Adrenal gland (tissue), 12 donors: ENCODE measurements around the gene RELN. TPM values are rescaled to one million over a fixed set of nuclear protein-coding genes. Genes with fewer than 3 reads are reported as not detected.

Source experiments
- DNase-seq, 7 donors: peaks; one replicate each; pipeline ENCODE4 v3.0.0-alpha.2; 2019 to 2020
- H3K27ac ChIP-seq, 5 donors: fragments of 200-600 bp; sonication (generic) in 4 of 5; 1 replicate in 3 of 5; 2 replicates in 2 of 5; pipeline versions ENCODE4 v1.5.1 to v1.8.0; 2016 to 2020; ENCODE audit warnings: mild to moderate bottlenecking in 1 of 5
- H3K27me3 ChIP-seq: fragments of 200-600 bp; 2 replicates; pipeline ENCODE4 v1.8.0; 2021
- H3K36me3 ChIP-seq, 2 donors: fragments of 200-600 bp; replicated peaks in 1 of 2; 1 replicate in 1 of 2; 2 replicates in 1 of 2; pipeline versions ENCODE4 v1.5.1 to v1.8.0; 2018 to 2022
- H3K4me1 ChIP-seq, 2 donors: fragments of 200-600 bp; replicated peaks in 1 of 2; 1 replicate in 1 of 2; 2 replicates in 1 of 2; pipeline versions ENCODE4 v1.5.1 to v1.8.0; 2018 to 2021
- H3K4me3 ChIP-seq, 4 donors: fragments of 200-600 bp; sonication (generic) in 3 of 4; one replicate each; pipeline ENCODE4 v1.5.1; 2016 to 2018
- H3K9me3 ChIP-seq, 3 donors: fragments of 200-600 bp; sonication (generic) in 1 of 3; replicated peaks in 1 of 3; 1 replicate in 2 of 3; 2 replicates in 1 of 3; pipeline versions ENCODE4 v1.5.1 to v1.8.0; 2016 to 2021
- CTCF ChIP-seq, 6 experiments: fragments of 450-650 bp in 4 of 6; fragments of 200-600 bp in 2 of 6; sonication (generic) in 1 of 6; IDR thresholded peaks; 1 replicate in 5 of 6; 2 replicates in 1 of 6; pipeline versions ENCODE4 v1.5.1 to v1.8.0; 2016 to 2021; ENCODE audit warnings: antibody characterized with exemption in 6 of 6, mild to moderate bottlenecking in 2 of 6, moderate library complexity in 1 of 6
- POLR2A ChIP-seq, 2 donors: fragments of 450-650 bp; IDR thresholded peaks; one replicate each; pipeline ENCODE4 v1.6.1; 2017; ENCODE audit warnings: antibody characterized with exemption in 2 of 2, mild to moderate bottlenecking in 2 of 2, moderate library complexity in 1 of 2
- WGBS, 4 donors: extraction: QIAGEN DNeasy Blood & Tissue Kit in 2 of 4; methylation state at CpG; one replicate each; pipeline versions ENCODE4 v1.1.5 to v1.1.7; 2013 to 2017; 5-methylcytosine and 5-hydroxymethylcytosine counted together
- intact Hi-C, 2 donors: fragments of 100-400 bp; cut with DNase I; formaldehyde crosslinking; loops; one replicate each; pipeline versions ENCODE4 v1.14.1 to v1.15.0; 2022 to 2023
- polyA plus RNA-seq, 3 donors: library from polyadenylated mRNA; stranded (reverse); fragments of 200-250 nt in 2 of 3; fragments of 350-450 nt in 1 of 3; fragmentation: Illumina TruSeq in 1 of 3; extraction: RNeasy Lipid Tissue Mini Kit (QIAGEN cat#74804) in 1 of 3; gene quantifications; one replicate each; pipeline ENCODE4 v1.2.3, GENCODE V29; 2013 to 2014
- total RNA-seq, 9 donors: library from RNA; depleted of rRNA in 4 of 9; stranded (reverse); fragments of >200 nt in 4 of 9; fragments of 120-200 nt in 1 of 9; fragmentation: NEBNext Ultra II Directional in 1 of 9; extraction: Animal tissue kit (Norgen Biotek cat#: 25700) in 1 of 9; gene quantifications; one replicate each; pipeline versions ENCODE4 v1.1.0 to v1.2.4, GENCODE V29; 2013 to 2023
- donor health status: healthy with polysubstance abuse.
- donor health status: Bipolar disorder and iron deficiency.
- donor health status: DM: yes; HTN: yes; CAD: no.
- donor health status: DM: no; HTN: no; CAD: no.
- donor health status: DM: no; HTN: no; CAD: no.
- donor health status: DM: yes; HTN: yes; CAD: no.

The RELN gene
- total and polyA plus RNA-seq, 12 donors = 0.88 to 7.9 (median 2.3) TPM

GRCh38 chr7:103597606-103598005 lies 391.9 kb downstream of the RELN start:
- no peaks in the 10 kb centered on the region for H3K4me1 ChIP-seq
- no peaks in the 10 kb centered on the region for H3K36me3 ChIP-seq
- H3K27ac ChIP-seq = no peak overlapping the region
- no peak for DNase-seq
- peaks cover 7% of the 10 kb centered on the region for H3K27me3 ChIP-seq
- WGBS, 4 donors = 67 to 82% (median 73%) methylated on average over 2 of the region's 2 CpGs
- intact Hi-C loops = no loop called here
- H3K9me3 ChIP-seq = no peaks in the 10 kb centered on the region
- TF ChIP-seq POLR2A (IDR thresholded peaks at IDR 0.05) (no peak), CTCF (IDR thresholded peaks at IDR 0.05) (no peak)
- H3K4me3 ChIP-seq = no peak overlapping the region

- no peaks in the 10 kb centered on the region for H3K36me3 ChIP-seq
- H3K4me1 ChIP-seq = no peaks in the 10 kb centered on the region
- H3K27ac ChIP-seq = no peak overlapping the region
- intact Hi-C loops = no loop called here
- DNase-seq = no peak
- no peak overlapping the region for H3K4me3 ChIP-seq
- no peak for TF ChIP-seq CTCF (IDR thresholded peaks at IDR 0.05)
- no peak for TF ChIP-seq POLR2A (IDR thresholded peaks at IDR 0.05)
- WGBS, 4 donors = 81 to 84% (median 82%) methylated on average over 5 of the region's 5 CpGs
- no peaks in the 10 kb centered on the region for H3K9me3 ChIP-seq
- peaks cover 7% of the 10 kb centered on the region for H3K27me3 ChIP-seq
These were observed 395.3 kb downstream of the RELN start for GRCh38 chr7:103594186-103594585.

- no peak overlapping the region for H3K4me3 ChIP-seq
- H3K4me1 ChIP-seq = no peaks in the 10 kb centered on the region
- TF ChIP-seq CTCF (IDR thresholded peaks at IDR 0.05) = no peak
- no peak for TF ChIP-seq POLR2A (IDR thresholded peaks at IDR 0.05)
- no peak for DNase-seq
- H3K9me3 ChIP-seq = no peaks in the 10 kb centered on the region
- intact Hi-C loops = no loop called here
- H3K36me3 ChIP-seq = no peaks in the 10 kb centered on the region
- WGBS, 4 donors = 30 to 50% (median 45%) methylated on average over 2 of the region's 2 CpGs
- peaks cover 7% of the 10 kb centered on the region for H3K27me3 ChIP-seq
- H3K27ac ChIP-seq = no peak overlapping the region
These were observed 395.8 kb downstream of the RELN start for GRCh38 chr7:103593691-103594090.

GRCh38 chr7:103592844-103593243 lies 396.6 kb downstream of the RELN start:
- DNase-seq = no peak
- H3K4me1 ChIP-seq = no peaks in the 10 kb centered on the region
- no peaks in the 10 kb centered on the region for H3K36me3 ChIP-seq
- no peak overlapping the region for H3K27ac ChIP-seq
- intact Hi-C loops = no loop called here
- peaks cover 7% of the 10 kb centered on the region for H3K27me3 ChIP-seq
- TF ChIP-seq POLR2A (IDR thresholded peaks at IDR 0.05) = no peak
- TF ChIP-seq CTCF (IDR thresholded peaks at IDR 0.05) = no peak
- no peak overlapping the region for H3K4me3 ChIP-seq
- H3K9me3 ChIP-seq = no peaks in the 10 kb centered on the region
